Keratinocyte (primary cell): ENCODE results near the gene HSPBP1.

Experiments used
- CTCF ChIP-seq, 3 experiments: IDR thresholded peaks in 1 of 3; conservative IDR thresholded peaks in 1 of 3; optimal IDR thresholded peaks in 1 of 3; 2 replicates in 2 of 3; 3 replicates in 1 of 3; pipeline versions ENCODE3 to v1.5.1; 2011; ENCODE audit warnings: low read length in 3 of 3, mild to moderate bottlenecking in 3 of 3, moderate library complexity in 2 of 3, control low read depth in 1 of 3, inconsistent platforms in 1 of 3; ENCODE audit not compliant: insufficient read depth in 2 of 3; ENCODE audit errors: extremely low read depth in 1 of 3
- EZH2 ChIP-seq: IDR thresholded peaks from one replicate; pipeline ENCODE4 v1.6.1; 2012; ENCODE audit warnings: inconsistent platforms, mild to moderate bottlenecking, low read length, moderate library complexity

GRCh38 chr19:55309448-55309847 lies 29.5 kb upstream of the HSPBP1 start:
- TF ChIP-seq EZH2 (no peak), CTCF (optimal IDR thresholded peaks at IDR 0.05 in 1 of 3, IDR thresholded peaks at IDR 0.05 in 1 of 3, conservative IDR thresholded peaks at IDR 0.05 in 1 of 3; ENCODE audit: extremely low read depth in 1 of 3, insufficient read depth in 2 of 3, low read length in 3 of 3) (no peak)
